ENCODE measurements around the gene CADM4. TPM values are rescaled to one million over a fixed set of nuclear protein-coding genes. Genes with fewer than 3 reads are reported as not detected.

The CADM4 gene
- total and polyA plus RNA-seq, 2 donors (not counting 1 experiment from before 2014, with no cell fraction given), result 0.21 to 0.42 TPM

DNA sequence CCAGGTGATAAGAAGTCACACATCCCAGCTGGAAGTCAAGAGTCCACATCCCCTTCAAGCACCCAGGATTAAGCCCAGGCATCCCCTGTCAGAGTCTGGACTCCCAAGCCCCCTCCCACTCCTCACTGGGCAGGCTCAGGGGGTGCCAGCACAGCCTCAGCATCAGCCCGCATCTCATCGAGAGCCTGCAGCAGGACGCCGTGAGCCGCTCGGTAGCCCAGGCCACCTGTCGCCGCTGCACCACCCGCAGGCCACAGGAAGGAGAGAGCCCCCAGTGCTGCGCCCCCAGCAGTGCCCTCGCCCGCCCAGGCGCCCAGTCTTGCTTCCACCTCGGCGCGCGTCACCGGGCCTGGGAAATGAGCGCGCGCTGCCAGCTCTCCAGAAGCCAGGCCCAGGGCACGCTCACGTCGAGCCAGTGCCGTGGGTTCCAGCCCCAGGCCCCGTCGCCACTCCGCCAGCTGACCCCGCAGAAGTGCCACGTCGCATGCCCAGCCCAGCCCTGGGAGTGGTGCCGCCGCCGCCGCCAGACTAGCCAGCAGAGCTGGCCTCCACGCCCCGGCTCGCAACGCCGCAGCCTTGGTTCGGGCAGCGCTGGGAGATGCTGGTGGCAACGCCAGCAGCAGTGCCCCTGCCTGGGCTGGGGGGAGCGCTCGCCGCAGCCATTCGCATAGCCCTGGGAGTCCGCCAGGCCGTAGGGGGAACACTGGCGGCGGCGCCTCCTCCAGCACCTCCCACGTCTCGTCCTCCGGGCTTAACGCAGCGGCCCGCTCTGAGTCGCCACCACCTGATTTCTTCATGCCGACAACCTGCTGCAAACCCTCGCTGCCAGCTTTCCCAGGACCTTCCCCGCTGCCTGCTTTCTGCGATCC, 47.5 kb downstream of the CADM4 start:
- DNase-seq (no peak), ATAC-seq (ENCODE audit: low read depth) (no peak)
- Histone ChIP-seq H3K27ac (ENCODE audit: low read length in 2 of 2) (no peak overlapping the region), H3K4me3 (ENCODE audit: control extremely low read depth in 1 of 5, extremely low read depth in 1 of 5, insufficient read depth in 1 of 5, low read depth in 2 of 5, low read length in 4 of 5) (no peak overlapping the region), H4K20me1 (ENCODE audit: control insufficient read depth, insufficient read depth, low read length, poor library complexity, severe bottlenecking) (peaks cover 5% of the 10 kb centered on the region), H3K9me3 (ENCODE audit: control extremely low read depth in 1 of 3, control insufficient read depth in 2 of 3, insufficient read depth in 1 of 3, low read length in 2 of 3) (no peaks in the 10 kb centered on the region), H3K27me3 (replicated peaks in 1 of 4; ENCODE audit: control extremely low read depth in 1 of 4, control insufficient read depth in 3 of 4, insufficient read depth in 4 of 4, low read length in 3 of 4) (no peaks in the 10 kb centered on the region), H3K4me2 (replicated peaks; ENCODE audit: low read depth, low read length, poor library complexity, severe bottlenecking) (no peak overlapping the region), H3K79me2 (ENCODE audit: control insufficient read depth, insufficient read depth, low read length) (peaks cover 38% of the 10 kb centered on the region), H3K9ac (ENCODE audit: low read length) (no peak overlapping the region), H3K4me1 (ENCODE audit: control insufficient read depth in 2 of 2, insufficient read depth in 2 of 2, low read length in 2 of 2) (peaks cover 16 to 46% of the 10 kb centered on the region in 2 donors), H3K36me3 (replicated peaks in 1 of 2; ENCODE audit: control extremely low read depth in 1 of 2, control insufficient read depth in 1 of 2, extremely low read depth in 1 of 2, insufficient read depth in 2 of 2, low read length in 1 of 2) (peaks cover 0 to 18% of the 10 kb centered on the region in 2 experiments), H2AFZ (ENCODE audit: insufficient read depth, low read depth, low read length, poor library complexity, severe bottlenecking) (no peak overlapping the region)
- CTCF ChIA-PET, result interaction anchor here (0.6 to 7.5 kb wide), 3 partner anchors 36 to 74 kb away, joined by 3 to 126 read pairs (median 5); no protein-coding TSS in a partner anchor
- H3K27me3 Mint-ChIP-seq, result no peaks in the 10 kb centered on the region
- peak overlapping the region; percentile 26 for H3K27ac Mint-ChIP-seq
- no peak overlapping the region for H3K4me3 Mint-ChIP-seq
- peaks cover 44% of the 10 kb centered on the region for H3K4me1 Mint-ChIP-seq
- 98% methylated on average over 63 of the region's 63 CpGs for WGBS (ENCODE audit: insufficient coverage)
- intact Hi-C loops (cut with micrococcal nuclease), result no loop called here
- H3K9me3 Mint-ChIP-seq (ENCODE audit: insufficient read depth), result no peaks in the 10 kb centered on the region
- POLR2A ChIA-PET, result no interaction called here
- TF ChIP-seq, protein P1, sequence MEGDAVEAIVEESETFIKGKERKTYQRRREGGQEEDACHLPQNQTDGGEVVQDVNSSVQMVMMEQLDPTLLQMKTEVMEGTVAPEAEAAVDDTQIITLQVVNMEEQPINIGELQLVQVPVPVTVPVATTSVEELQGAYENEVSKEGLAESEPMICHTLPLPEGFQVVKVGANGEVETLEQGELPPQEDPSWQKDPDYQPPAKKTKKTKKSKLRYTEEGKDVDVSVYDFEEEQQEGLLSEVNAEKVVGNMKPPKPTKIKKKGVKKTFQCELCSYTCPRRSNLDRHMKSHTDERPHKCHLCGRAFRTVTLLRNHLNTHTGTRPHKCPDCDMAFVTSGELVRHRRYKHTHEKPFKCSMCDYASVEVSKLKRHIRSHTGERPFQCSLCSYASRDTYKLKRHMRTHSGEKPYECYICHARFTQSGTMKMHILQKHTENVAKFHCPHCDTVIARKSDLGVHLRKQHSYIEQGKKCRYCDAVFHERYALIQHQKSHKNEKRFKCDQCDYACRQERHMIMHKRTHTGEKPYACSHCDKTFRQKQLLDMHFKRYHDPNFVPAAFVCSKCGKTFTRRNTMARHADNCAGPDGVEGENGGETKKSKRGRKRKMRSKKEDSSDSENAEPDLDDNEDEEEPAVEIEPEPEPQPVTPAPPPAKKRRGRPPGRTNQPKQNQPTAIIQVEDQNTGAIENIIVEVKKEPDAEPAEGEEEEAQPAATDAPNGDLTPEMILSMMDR (IDR thresholded peaks at IDR 0.05), result no peak
- TF ChIP-seq EZH2 (IDR thresholded peaks at IDR 0.05; ENCODE audit: borderline replicate concordance, insufficient read depth, low read depth, low read length, poor library complexity, severe bottlenecking), result no peak

DNA sequence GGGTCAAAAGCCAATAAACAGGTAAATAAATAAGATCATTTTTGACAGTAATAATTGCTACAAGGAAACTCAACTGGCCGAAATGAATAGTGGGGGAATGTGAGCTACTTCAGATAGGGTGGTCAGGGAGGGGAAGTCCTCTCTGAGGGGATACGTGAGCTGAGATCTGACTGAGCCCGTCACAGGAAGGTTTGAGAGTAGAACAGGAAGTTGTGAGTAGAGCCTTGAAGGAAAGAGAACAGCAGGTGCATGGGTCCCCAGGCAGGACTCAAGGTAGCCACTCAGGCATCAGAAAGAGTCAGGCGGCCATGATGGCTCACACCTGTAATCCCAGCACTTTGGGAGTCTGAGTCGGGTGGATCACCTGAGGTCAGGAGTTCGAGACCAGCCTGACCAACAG, 50.0 kb downstream of the CADM4 start:
- Histone ChIP-seq H3K79me2 (ENCODE audit: control insufficient read depth, insufficient read depth, low read length) (peaks cover 30% of the 10 kb centered on the region), H3K4me1 (ENCODE audit: control insufficient read depth in 2 of 2, insufficient read depth in 2 of 2, low read length in 2 of 2) (peaks cover 20 to 41% of the 10 kb centered on the region in 2 donors), H3K9ac (ENCODE audit: low read length) (no peak overlapping the region), H3K27ac (ENCODE audit: low read length in 2 of 2) (peak overlapping the region; percentile 60 to 80), H2AFZ (ENCODE audit: insufficient read depth, low read depth, low read length, poor library complexity, severe bottlenecking) (no peak overlapping the region), H3K36me3 (replicated peaks in 1 of 2; ENCODE audit: control extremely low read depth in 1 of 2, control insufficient read depth in 1 of 2, extremely low read depth in 1 of 2, insufficient read depth in 2 of 2, low read length in 1 of 2) (peaks cover 0 to 18% of the 10 kb centered on the region in 2 experiments), H3K4me2 (replicated peaks; ENCODE audit: low read depth, low read length, poor library complexity, severe bottlenecking) (peak overlapping the region; percentile 22), H3K27me3 (replicated peaks in 1 of 4; ENCODE audit: control extremely low read depth in 1 of 4, control insufficient read depth in 3 of 4, insufficient read depth in 4 of 4, low read length in 3 of 4) (no peaks in the 10 kb centered on the region), H4K20me1 (ENCODE audit: control insufficient read depth, insufficient read depth, low read length, poor library complexity, severe bottlenecking) (peaks cover 5% of the 10 kb centered on the region), H3K4me3 (ENCODE audit: control extremely low read depth in 1 of 5, extremely low read depth in 1 of 5, insufficient read depth in 1 of 5, low read depth in 2 of 5, low read length in 4 of 5) (no peak overlapping the region), H3K9me3 (ENCODE audit: control extremely low read depth in 1 of 3, control insufficient read depth in 2 of 3, insufficient read depth in 1 of 3, low read length in 2 of 3) (peaks cover 0 to 8% (median 0%) of the 10 kb centered on the region in 3 donors)
- no peaks in the 10 kb centered on the region for H3K9me3 Mint-ChIP-seq (ENCODE audit: insufficient read depth)
- 17% methylated on average over 5 of the region's 6 CpGs for WGBS (ENCODE audit: insufficient coverage)
- peak overlapping the region; percentile 4 for H3K4me3 Mint-ChIP-seq
- no peaks in the 10 kb centered on the region for H3K27me3 Mint-ChIP-seq
- intact Hi-C loops (cut with micrococcal nuclease), result no loop called here
- H3K4me1 Mint-ChIP-seq, result peaks cover 42% of the 10 kb centered on the region
- CTCF ChIA-PET, result interaction anchor here (1.3 to 2.0 kb wide), 2 partner anchors 29 to 34 kb away, joined by 4 to 8 read pairs; no protein-coding TSS in a partner anchor
- DNase-seq, result peak; percentile 66
- no peak for ATAC-seq (ENCODE audit: low read depth)
- peak overlapping the region; percentile 85 for H3K27ac Mint-ChIP-seq
- POLR2A ChIA-PET, result interaction anchor here (0.6 kb wide), 1 partner anchor 30 kb away, joined by 9 read pairs; no protein-coding TSS in a partner anchor
- TF ChIP-seq EZH2 (IDR thresholded peaks at IDR 0.05; ENCODE audit: borderline replicate concordance, insufficient read depth, low read depth, low read length, poor library complexity, severe bottlenecking), result no peak
- TF ChIP-seq, protein P1 (IDR thresholded peaks at IDR 0.05), result no peak
